ENCODE results near the gene NFXL1.
A peak's percentile ranks its signal among the peaks of the same experiment; 100 is the strongest.

NFXL1 gene

DNA sequence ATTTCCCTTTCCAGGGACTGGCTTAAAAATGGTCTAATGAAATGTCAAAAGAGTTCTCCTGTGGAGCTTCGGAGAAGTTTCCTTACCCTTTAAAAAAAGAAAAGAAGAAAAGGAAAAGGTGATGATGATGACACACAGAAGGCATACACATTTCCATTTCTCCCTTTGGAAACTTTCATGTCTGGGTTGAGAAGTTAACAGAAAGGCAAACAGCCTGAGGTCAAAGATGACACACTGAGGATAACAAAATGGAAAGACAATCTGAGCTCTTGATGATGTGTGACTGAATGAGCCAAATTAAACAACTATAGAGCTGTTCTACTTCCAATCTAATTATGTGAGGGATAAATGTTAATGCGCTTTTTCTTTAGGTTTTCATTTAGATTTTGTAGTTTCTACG is 32.2 kb downstream of the NFXL1 start:
- no peak for DNase-seq (ENCODE audit: low read depth)

DNA sequence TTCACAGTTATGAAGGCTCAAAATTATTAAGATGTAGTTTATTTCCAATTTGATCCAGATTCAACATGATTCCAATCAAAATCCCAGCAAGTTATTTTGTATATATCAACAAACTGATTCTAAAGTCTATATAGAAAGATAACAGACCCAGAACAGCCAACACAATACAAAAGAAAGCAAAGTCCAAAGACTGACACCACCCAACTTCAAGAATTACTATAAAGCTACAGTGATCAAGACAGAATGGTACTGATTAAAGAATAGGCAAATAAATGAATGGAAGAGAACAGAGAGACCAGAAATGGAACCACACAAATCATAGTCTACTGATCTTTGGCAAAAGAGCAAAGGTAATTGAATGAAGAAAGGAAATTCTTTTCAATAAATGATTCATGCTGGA is 34.9 kb downstream of the NFXL1 start:
- no peak for DNase-seq (ENCODE audit: low read depth)

DNA sequence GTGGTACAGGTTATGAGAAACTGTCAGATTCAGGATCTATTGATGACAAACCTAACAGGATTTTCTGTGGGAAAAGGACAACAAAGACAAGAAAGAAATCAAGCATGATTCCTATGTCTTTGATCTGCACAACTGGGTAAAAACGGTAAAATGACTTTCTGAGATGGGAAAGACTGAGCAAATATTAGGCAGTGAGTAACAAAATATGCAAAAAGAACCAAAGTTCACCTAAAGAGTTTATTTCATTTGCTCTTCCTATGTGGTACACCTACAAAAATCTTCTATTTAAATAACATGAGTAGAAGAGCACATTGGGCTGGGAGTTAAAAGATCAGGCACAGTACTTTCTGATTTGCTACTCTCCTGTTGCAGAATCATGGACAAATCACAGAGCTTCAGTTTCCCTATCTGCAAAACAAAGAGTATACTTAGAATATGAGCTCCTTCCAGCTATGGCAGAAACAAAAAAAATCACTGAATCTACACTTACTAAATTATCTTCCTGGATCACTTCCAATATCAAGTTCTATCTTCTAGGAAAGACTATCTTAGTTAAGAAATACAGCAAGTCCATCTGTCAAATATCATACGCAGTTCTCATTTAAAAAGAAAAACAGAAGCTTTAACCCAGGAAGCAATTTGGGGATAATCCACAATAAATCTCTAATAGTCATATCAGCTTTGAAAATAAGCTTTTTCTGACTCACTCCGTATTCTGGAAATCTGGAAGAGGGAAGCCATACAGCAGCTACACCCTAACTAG is 37.4 kb downstream of the NFXL1 start:
- no peak for DNase-seq (ENCODE audit: low read depth)

DNA sequence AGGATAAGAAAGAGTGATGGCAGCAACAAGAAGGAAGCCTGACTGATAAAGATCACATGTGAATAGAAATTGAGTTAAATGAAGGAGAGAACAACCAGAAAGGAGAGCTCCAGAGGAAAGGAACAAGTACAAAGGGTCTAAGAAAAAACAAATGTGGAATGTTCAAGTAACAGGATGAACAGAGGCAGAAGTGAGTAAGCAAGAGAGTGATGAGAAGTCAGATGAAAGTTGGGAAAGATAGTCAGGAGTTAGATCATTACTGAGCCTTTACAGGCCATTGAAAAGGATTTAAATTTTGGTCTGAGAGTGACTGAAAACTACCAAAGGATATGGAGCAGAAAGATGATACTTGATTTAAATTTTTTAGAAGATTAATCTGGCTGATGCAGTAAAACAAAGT is 38.1 kb downstream of the NFXL1 start:
- DNase-seq (ENCODE audit: low read depth), result no peak

DNA sequence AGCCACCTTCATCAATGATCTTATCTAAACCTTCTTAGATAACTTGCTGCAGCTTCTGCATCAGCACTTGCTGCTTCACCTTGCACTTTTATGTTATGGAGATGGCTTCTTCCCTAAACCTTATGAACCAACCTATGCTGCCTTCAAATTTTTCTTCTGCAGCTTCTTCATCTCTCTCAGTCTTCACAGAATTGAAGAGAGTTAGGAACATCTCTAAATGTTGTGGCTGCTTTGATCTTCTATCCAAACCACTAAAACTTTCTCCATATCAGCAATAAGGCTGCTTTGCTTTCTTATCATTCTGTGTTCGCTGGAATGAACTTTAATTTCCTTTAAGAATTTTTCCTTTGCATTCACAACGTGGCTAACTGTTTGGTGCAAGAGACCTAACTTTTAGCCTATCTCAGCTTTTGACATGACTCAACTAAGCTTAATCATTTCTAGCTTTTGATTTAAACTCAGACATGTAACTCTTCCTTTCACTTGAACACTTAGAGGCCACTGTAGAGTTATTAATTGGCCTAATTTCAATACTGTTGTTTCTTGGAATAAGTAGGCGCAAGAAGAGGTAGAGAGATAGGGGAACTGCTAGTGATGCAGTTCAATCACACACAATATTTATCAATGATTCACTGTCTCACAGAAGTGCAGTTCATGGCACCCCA is 40.4 kb downstream of the NFXL1 start:
- no peak for DNase-seq (ENCODE audit: low read depth)

DNA sequence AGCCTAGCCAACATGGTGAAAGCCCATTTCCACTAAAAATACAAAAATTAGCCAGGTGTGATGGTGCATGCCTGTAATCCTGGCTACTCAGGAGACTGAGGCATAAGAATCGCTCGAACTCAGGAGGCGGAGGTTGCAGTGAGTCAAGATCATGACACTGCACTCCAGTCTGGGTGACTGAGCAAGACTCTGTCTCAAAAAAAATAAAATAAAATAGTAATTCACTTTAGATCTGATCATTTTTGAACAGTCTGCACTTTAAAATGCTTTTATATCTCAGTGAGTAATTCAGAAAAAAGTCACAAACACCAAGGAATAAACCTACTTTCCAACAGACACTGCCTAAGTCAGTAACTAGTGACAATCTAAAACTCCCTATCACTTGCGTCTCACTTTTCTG is 50.9 kb downstream of the NFXL1 start:
- DNase-seq (ENCODE audit: low read depth), result no peak

DNA sequence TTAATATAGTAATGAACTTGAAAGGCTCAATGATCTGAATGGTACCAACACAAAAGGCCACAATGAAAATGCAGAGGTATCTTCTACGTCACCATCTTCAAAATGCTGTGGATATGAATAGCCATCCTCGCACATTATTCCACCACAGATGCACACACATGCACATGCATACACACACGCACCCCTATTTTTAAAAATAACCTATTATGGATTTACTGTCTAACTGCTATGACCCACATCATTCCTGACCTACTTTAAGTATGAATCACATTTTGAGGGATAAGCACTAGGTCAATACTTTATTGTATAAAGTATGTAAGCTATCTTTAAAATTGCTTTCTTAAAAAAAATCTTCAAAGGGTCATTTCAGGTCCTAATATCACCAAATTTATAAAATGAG is 52.1 kb downstream of the NFXL1 start:
- no peak for DNase-seq (ENCODE audit: low read depth)

DNA sequence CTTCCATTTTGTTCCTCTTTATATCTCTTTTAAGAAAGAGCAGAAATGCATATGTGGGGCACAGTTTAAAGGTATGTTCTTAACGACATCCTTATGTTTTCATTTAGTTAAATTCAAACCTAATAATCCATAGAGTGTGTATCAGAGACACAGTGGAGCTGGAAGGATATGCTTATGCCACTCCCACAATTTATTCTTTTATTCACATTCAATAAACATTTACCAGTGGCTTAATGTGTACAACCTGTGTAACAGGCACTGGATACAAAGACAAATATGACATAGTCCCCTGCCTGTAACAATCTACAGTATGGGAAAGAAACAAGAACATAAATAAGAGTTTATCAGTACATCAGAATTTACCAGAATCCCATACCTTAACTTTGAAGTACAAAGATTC is 54.1 kb downstream of the NFXL1 start:
- no peak for DNase-seq (ENCODE audit: low read depth)

DNA sequence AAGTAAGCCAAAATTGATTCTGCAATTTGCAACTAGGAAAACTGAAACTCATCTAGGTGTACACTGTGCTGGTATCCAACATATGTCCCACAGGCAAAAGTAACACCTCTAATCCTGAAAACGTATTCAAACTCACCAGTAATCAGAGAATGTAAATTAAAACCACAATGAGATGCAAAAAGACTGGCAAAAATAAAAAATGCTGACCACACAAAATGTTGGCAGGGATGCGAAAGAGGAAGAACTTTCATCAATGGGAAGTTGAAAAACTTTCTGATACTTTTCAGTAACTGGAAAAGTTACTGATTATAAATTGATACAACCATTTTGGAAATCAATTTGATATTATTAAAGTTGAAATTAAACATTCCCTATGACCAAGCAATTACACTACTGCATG is 56.4 kb downstream of the NFXL1 start:
- DNase-seq (ENCODE audit: low read depth), result no peak

DNA sequence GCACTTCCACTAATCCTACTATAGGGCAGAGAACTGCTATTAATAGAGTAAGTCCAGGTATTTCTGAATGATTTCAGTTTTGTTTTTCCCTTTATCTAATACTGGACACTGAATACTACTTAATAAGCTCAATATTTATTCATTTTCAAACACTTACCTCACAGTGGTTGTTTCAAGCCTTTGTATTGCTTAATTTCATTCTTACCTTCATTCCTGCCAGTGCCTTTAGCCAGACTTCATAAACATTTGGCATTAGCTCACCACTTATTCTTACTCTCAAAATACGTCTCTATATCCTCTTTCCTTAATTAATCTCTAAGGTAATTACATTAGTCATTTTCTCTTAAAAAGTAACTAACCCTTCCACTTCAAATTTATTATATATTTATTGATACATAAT is 57.7 kb downstream of the NFXL1 start:
- no peak for DNase-seq (ENCODE audit: low read depth)

DNA sequence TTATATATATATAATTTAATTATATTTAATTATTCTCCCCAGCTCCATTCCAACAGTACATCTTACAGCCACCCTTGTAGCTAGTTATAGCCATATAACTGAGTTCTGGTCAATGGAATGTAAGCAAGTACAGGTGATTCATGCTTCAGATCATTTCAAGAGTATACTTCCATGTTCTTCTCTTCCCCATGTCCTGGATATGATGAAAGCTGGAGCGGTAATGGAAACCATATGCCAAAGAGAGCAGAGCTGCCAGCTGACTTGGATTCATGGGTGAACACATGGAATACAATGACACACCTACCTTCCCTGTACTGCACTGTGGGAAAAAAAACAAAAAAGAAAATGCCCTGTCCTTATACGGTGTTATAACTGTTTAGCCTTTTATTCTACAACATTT is 59.0 kb downstream of the NFXL1 start:
- DNase-seq (ENCODE audit: low read depth), result no peak

DNA sequence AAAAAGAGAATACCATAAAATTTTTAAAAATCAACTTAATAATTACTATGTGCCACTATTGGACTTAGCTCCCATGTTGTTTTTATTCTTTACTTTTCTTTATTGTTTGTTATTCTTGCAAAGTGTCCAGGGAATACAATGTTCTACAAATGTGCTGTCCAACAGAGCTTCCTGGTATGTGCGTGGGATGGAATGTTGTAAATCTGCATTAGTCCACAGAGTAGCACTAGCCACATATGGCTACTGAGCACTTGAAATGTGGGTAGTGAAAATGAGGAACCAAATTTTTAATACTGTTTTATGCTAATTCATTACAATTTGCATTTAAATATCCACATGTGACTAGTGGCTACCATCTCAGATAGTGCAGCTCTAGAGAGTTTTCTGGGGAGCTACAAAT is 62.2 kb downstream of the NFXL1 start:
- no peak for DNase-seq (ENCODE audit: low read depth)

DNA sequence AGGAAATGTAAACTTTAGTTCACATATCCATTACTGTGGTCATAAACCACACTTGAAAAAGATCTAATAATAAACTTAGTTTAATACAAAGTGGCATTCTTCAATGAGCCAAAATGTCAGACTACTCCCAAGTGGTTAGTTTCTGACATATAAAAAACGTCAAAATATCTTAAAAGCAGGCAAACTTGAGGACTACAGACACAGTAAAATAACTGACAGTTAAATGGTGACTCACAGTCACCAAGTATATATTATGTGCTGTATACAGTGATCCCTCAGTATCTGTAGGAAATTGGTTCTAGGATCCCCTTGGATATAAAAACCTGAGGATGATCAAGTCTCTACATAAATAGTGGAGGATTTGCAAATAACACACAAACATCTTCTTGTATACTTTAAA is 64.9 kb downstream of the NFXL1 start:
- no peak for DNase-seq (ENCODE audit: low read depth)

DNA sequence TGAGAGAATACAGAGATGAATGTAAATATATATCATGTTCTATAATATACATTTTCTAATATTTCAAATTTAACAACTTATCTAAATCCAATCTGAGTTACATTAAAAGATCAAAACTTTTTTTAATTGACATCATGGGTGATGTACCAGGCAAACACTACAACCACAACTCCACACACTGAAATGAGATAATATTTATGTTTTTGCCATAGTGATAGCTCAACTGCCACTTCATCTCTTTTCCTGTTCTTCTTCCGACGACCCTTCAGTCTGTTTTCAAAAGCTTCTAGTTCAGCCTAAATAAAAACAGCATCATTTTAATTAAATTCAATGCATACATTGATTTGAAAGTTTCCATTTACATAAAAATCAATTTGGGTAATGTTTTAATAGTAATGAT is 66.3 kb downstream of the NFXL1 start:
- no peak for DNase-seq (ENCODE audit: low read depth)

DNA sequence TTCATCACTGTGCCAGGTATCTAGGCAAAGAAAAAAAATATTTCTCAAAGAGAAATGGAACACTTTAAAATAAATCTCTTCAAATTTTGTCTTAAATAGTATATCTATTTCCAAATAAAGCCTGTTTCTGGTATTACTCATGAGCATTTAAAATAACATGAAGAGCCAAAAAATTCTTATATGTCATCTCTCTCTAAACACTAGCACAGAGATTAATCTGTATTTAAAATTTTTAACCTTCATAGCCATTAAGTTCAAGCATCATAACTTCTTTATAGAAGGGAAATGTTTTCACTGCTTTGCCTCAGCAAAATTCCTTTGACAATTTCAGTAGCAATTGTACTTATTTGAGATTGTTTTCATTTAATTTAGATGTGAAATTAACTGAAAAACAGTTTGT is 71.4 kb downstream of the NFXL1 start:
- no peak for DNase-seq (ENCODE audit: low read depth)

DNA sequence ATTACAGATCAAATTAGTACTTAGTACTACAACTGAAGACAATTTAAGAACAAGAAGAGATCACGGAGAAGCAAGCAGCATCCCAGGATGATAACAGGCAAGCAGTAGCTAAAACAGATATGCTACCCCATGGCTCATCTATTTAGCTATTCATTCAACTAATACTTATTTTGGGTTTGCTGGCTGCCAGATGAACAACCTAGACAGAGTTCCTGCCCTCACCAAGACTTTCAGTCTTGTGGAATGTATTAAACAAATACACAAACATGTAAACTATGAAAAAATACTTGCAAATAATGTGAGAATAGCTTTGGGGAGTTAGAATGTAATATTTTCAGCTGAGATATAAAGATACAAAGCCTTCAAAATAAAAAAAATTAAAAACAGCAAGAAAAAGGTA is 74.1 kb downstream of the NFXL1 start:
- DNase-seq (ENCODE audit: low read depth), result no peak

DNA sequence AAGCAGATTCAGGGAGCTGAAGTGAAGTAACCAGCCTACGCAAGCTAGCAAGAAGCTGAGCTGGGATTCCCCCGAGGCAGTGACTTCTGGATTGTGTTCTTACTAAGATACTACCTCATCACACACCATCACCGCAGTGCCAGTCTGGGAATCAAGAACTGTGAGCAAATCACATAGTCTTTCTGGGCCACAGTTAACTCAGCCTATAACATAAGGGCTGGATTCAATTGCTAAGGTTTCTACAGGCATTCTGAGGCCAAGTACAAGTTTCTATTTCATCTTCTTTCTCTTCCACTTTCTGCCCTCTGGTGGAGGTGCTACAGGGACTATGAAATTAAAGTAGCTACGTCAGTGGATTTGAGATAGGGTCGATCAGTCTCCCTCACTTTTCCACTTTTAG is 75.1 kb downstream of the NFXL1 start:
- DNase-seq (ENCODE audit: low read depth), result peak; percentile 7

DNA sequence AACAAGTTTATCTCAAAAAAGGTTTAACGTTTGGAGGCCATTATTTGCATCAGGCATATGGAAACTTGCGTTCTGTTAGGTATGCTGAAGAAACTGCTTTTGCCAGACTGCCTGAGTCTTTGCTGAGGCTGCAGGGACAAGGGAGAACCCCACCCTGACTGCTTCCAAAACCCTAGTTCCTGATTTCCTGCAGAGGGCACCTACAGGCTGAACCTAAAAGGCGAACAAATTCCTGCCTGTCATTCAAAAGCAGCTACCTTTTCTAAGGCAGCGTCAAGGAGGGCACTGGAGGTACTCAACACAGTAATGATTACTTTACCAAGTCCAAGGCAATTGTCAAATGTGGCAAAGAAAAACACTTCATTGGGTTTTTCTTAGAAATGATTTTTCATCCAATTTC is 75.9 kb downstream of the NFXL1 start:
- no peak for DNase-seq (ENCODE audit: low read depth)

DNA sequence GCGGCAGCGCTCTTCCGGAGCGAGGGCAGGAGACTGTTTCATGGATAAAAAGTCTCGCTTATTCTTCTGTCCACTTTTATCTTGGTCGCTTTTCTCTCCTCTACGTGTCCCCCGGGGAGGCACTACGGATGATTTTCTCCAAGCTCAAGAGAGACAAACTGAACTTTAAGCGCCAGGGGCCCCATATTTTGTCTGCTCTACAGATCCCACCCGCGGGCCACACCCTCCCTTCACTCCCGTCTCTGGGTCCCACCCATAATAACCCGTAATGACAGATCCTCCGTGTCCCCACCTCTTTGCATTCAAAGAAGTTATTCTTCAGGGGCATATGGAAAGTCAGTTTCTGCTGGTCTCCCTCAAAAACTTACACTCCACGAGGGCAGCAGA is 76.5 kb downstream of the NFXL1 start, which contains the start of gene CORIN:
CORIN (minus strand) TSS at position 160 of the 387 bp plus-strand sequence; CDS start at position 42, 118 bp downstream.
- no peak for DNase-seq (ENCODE audit: low read depth)

DNA sequence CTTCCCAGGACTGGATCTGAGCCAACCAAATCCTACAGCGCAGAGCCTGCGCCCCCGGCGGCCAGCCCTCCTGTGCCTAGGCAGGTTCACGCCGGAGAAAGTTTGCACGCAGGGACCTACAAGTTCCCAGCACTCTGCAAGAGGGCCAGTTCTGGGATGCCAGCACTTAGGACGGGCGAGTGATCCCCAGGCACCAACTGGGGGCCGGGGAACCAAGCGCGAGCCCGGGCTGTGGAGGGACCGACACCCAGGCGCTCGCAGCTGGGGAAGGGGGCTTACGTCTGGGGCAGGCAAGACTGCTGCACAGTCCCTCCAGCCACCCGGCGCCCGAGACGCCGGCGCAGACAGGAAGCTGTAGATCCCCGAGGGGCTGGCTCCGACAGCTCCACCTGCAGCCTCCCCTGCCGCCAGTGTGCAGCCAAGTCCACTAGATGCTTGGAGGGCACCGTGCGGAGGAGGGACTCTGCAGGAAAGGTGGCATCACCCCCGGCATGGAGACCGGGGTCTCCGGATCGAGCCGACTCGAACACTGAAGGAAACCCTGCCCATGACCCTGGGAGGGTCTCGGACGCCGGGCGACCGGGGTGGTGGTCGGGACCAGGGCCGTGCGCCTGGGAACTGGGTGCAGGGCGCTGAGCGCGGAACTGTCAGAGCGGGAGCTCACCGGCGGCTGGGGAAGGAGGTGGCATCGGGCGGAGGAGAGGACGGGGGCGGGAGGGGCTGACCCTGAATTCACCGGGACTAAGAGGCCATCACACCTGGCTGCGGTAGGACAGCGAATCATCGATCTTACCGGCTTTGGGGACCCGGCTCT is 77.1 kb downstream of the NFXL1 start:
- peak; percentile 4 for DNase-seq (ENCODE audit: low read depth)

DNA sequence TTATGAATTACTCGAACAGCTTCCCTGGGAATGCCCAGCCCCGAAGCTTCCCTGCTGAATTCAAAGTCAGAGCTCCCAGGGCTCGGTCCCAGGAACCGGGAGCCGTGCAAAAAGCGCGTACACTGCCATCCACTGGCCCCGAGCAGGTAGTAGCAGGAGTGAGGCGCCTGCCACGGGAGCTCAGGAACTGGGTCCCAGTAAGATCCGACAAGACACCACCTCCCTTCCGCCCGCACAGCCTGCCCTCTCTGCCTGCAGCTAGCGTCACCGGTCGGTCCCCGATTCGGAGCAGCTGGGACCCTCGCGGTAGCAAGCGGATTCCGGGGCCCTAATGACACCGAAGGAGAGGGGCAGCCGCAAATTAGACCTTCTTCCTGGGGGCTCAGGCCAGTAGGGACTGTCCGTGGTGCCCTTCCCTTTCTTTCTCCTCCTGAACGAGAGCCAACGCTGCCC is 77.7 kb downstream of the NFXL1 start:
- peak; percentile 23 for DNase-seq (ENCODE audit: low read depth)

DNA sequence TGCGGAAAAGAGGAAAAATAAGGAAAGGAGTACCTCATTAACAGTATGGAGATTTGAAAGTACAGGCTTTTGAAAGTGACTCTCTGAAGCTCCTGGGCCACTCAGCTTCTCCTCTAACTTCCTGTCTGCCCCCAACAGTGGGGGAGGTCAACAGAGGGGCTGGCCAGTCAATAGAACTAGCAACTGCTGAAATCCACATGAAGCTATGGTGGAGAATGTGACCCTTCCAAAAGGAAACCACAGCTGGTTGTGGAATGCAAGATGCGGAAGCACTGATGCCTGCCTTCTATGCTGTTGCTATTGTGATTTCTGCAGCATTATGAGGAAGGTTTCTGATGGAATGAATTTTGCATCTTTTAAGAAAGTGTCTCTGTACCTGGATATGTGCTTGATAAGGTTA is 78.9 kb downstream of the NFXL1 start:
- DNase-seq (ENCODE audit: low read depth), result no peak

Measured in T-helper 22 cell (primary cell).